ENCODE measurements around the gene C4BPA. TPM values are rescaled to one million over a fixed set of nuclear protein-coding genes. Genes with fewer than 3 reads are reported as not detected.
A peak's percentile ranks its signal among the peaks of the same experiment; 100 is the strongest.

C4BPA gene
- total and polyA plus RNA-seq, 9 of the 15 experiments (the other 6 are each of a cell fraction or from before 2014, with no cell fraction given) = 0.04 to 0.22 (median 0.11) TPM; not detected in 3

DNA sequence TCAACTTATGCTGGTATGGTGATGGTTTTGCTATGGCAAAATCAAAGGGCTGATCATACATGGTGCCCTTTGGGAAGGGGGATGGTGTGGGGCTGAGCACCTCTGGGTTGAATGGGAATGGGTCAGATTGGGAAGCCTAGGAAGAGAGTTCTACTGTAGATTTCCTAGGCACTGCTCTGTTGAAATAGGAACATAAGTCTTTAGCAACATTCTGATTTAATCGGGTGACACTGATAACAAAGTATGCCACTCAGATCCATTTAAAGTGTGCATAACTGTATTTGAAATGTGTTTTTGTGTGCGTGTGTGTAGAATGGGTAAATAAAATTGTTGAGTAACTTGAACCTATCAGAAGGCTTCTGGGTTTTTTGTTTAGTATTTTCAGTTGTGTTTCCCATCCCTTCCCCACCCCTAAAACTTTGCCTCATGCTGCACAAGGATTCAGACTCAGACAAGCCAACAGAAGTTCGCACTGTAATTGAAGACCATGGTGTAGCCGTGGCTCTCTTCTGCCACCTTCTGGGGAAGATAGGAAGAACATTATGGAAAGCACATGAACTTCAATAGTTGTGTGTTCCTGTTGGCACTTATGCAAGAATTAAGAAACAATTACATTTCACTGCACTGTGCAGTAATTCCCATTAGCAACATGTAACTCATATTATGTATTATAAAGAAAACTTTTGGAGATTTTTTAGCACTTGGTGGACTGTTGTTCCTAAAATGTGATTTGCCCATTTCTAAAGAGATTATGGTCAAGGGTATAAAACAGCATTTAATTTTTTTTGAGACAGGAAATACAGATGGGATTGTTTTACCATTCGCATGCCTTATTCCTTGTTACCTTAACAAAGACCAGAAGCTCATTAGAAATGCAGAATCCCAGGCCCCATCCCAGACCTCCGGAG lies 26.3 kb upstream of the C4BPA start:
- no peaks in the 10 kb centered on the region for H3K79me2 ChIP-seq (ENCODE audit: control insufficient read depth, insufficient read depth, low read length)
- H3K4me3 ChIP-seq = no peak overlapping the region
- H3K9me1 ChIP-seq (ENCODE audit: control insufficient read depth, insufficient read depth, low read length) = no peaks in the 10 kb centered on the region
- POLR2A ChIA-PET = interaction anchor here (0.6 to 1.2 kb wide), 2 partner anchors 12 to 441 kb away, joined by 3 read pairs; no protein-coding TSS in a partner anchor
- peak; percentile 96 for ATAC-seq
- no peak overlapping the region for H3K27ac ChIP-seq (ENCODE audit: extremely low read depth, low read depth, low read length)
- peak; percentile 79 to 91 (median 82) for DNase-seq (ENCODE audit: extremely low read depth in 1 of 4, low spot score in 3 of 4)
- H3K36me3 ChIP-seq (ENCODE audit: control insufficient read depth, insufficient read depth, low read length) = peaks cover 8% of the 10 kb centered on the region; the same call in 1 of the 3 replicates
- H3K4me2 ChIP-seq (ENCODE audit: insufficient read depth, low read length) = no peak overlapping the region
- peak; percentile 95 for FAIRE-seq
- no peaks in the 10 kb centered on the region for H3K27me3 ChIP-seq (ENCODE audit: control insufficient read depth in 2 of 2, insufficient read depth in 2 of 2, low read length in 2 of 2)
- peaks cover 0 to 10% of the 10 kb centered on the region in 2 experiments; a peak in 2 of 5 replicates for H3K4me1 ChIP-seq (replicated peaks in 1 of 2; ENCODE audit: control insufficient read depth in 2 of 2, insufficient read depth in 2 of 2, low read length in 2 of 2)
- CTCF ChIA-PET (ENCODE audit: low intra/inter-chr PET ratio) = interaction anchor here (0.6 to 3.0 kb wide), 12 partner anchors 27 to 616 kb away, joined by 3 to 34 read pairs (median 4); partner anchors contain the start of gene YOD1
- in situ Hi-C loops (cut with MboI) (loop anchor here (10.0 kb wide), 1 partner anchor 143 kb away; no protein-coding TSS in a partner anchor), intact Hi-C loops (cut with micrococcal nuclease) (loop anchor here (1.0 to 10.0 kb wide), 8 partner anchors 27 to 603 kb away; partner anchors contain the start of gene IKBKE)
- WGBS (ENCODE audit: insufficient coverage, low coverage, missing lambda C conversion rate) = 25% methylated on average over 6 of the region's 6 CpGs
- no peak overlapping the region for H3K9ac ChIP-seq (ENCODE audit: insufficient read depth in 1 of 2, low read depth in 2 of 2, low read length in 2 of 2)
- H3K9me3 ChIP-seq (replicated peaks; ENCODE audit: control insufficient read depth, insufficient read depth, low read depth, low read length) = no peaks in the 10 kb centered on the region
- no peaks in the 10 kb centered on the region for H4K20me1 ChIP-seq (replicated peaks; ENCODE audit: control insufficient read depth, insufficient read depth, low read length)
- no TSS peak for BruUV-seq (replicated peaks)
- no peak overlapping the region for H2AFZ ChIP-seq (ENCODE audit: low read depth, low read length)
- TF ChIP-seq, protein P1, sequence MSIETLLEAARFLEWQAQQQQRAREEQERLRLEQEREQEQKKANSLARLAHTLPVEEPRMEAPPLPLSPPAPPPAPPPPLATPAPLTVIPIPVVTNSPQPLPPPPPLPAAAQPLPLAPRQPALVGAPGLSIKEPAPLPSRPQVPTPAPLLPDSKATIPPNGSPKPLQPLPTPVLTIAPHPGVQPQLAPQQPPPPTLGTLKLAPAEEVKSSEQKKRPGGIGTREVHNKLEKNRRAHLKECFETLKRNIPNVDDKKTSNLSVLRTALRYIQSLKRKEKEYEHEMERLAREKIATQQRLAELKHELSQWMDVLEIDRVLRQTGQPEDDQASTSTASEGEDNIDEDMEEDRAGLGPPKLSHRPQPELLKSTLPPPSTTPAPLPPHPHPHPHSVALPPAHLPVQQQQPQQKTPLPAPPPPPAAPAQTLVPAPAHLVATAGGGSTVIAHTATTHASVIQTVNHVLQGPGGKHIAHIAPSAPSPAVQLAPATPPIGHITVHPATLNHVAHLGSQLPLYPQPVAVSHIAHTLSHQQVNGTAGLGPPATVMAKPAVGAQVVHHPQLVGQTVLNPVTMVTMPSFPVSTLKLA (conservative IDR thresholded peaks at IDR 0.05) = 0 out of 4 replicates have a peak, but pooled peaks of 1 of the 2 experiments have one; percentile 50
- TF ChIP-seq, protein P2, sequence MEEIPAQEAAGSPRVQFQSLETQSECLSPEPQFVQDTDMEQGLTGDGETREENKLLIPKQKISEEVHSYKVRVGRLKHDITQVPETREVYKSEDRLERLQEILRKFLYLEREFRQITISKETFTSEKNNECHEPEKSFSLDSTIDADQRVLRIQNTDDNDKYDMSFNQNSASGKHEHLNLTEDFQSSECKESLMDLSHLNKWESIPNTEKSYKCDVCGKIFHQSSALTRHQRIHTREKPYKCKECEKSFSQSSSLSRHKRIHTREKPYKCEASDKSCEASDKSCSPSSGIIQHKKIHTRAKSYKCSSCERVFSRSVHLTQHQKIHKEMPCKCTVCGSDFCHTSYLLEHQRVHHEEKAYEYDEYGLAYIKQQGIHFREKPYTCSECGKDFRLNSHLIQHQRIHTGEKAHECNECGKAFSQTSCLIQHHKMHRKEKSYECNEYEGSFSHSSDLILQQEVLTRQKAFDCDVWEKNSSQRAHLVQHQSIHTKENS (CRISPR knock-in tag; IDR thresholded peaks at IDR 0.05) = no peak
- TF ChIP-seq, protein P3, sequence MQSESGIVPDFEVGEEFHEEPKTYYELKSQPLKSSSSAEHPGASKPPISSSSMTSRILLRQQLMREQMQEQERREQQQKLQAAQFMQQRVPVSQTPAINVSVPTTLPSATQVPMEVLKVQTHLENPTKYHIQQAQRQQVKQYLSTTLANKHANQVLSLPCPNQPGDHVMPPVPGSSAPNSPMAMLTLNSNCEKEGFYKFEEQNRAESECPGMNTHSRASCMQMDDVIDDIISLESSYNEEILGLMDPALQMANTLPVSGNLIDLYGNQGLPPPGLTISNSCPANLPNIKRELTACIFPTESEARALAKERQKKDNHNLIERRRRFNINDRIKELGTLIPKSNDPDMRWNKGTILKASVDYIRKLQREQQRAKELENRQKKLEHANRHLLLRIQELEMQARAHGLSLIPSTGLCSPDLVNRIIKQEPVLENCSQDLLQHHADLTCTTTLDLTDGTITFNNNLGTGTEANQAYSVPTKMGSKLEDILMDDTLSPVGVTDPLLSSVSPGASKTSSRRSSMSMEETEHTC (IDR thresholded peaks at IDR 0.05) = no peak
- TF ChIP-seq ZEB2 (IDR thresholded peaks at IDR 0.05) = peak; percentile 55; the same call in 1 of the 2 replicates

All from K562 (cell line).